ENCODE results near the gene GRIA1. TPM values are rescaled to one million over a fixed set of nuclear protein-coding genes. Genes with fewer than 3 reads are reported as not detected.

Gene GRIA1
- total and polyA plus RNA-seq, 10 of the 15 experiments (the other 5 are each of a cell fraction or from before 2014, with no cell fraction given): 0.04 to 0.18 (median 0.04) TPM; not detected in 7

GRCh38 chr5:153605386-153605785, 114.9 kb downstream of the GRIA1 start (continued):
- TF ChIP-seq, protein P1, sequence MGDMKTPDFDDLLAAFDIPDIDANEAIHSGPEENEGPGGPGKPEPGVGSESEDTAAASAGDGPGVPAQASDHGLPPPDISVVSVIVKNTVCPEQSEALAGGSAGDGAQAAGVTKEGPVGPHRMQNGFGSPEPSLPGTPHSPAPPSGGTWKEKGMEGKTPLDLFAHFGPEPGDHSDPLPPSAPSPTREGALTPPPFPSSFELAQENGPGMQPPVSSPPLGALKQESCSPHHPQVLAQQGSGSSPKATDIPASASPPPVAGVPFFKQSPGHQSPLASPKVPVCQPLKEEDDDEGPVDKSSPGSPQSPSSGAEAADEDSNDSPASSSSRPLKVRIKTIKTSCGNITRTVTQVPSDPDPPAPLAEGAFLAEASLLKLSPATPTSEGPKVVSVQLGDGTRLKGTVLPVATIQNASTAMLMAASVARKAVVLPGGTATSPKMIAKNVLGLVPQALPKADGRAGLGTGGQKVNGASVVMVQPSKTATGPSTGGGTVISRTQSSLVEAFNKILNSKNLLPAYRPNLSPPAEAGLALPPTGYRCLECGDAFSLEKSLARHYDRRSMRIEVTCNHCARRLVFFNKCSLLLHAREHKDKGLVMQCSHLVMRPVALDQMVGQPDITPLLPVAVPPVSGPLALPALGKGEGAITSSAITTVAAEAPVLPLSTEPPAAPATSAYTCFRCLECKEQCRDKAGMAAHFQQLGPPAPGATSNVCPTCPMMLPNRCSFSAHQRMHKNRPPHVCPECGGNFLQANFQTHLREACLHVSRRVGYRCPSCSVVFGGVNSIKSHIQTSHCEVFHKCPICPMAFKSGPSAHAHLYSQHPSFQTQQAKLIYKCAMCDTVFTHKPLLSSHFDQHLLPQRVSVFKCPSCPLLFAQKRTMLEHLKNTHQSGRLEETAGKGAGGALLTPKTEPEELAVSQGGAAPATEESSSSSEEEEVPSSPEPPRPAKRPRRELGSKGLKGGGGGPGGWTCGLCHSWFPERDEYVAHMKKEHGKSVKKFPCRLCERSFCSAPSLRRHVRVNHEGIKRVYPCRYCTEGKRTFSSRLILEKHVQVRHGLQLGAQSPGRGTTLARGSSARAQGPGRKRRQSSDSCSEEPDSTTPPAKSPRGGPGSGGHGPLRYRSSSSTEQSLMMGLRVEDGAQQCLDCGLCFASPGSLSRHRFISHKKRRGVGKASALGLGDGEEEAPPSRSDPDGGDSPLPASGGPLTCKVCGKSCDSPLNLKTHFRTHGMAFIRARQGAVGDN (IDR thresholded peaks at IDR 0.05): no peak

GRCh38 chr5:153610009-153610408, 119.5 kb downstream of the GRIA1 start:
- no peaks in the 10 kb centered on the region for H4K20me1 ChIP-seq (ENCODE audit: control insufficient read depth, insufficient read depth)
- no peaks in the 10 kb centered on the region for H3K27me3 ChIP-seq (replicated peaks in 1 of 2; ENCODE audit: control insufficient read depth in 2 of 2, insufficient read depth in 2 of 2, low read length in 1 of 2)
- in situ Hi-C loops (cut with MboI): no loop called here
- no peak overlapping the region for H3K4me2 ChIP-seq (ENCODE audit: control insufficient read depth, insufficient read depth)
- no peak for ATAC-seq
- no peaks in the 10 kb centered on the region for H3K79me2 ChIP-seq (ENCODE audit: control insufficient read depth, insufficient read depth, low read length)
- no peaks in the 10 kb centered on the region for H3K36me3 ChIP-seq (ENCODE audit: control insufficient read depth in 2 of 2, insufficient read depth in 2 of 2, low read length in 1 of 2)
- H3K9me3 ChIP-seq (replicated peaks; ENCODE audit: control insufficient read depth, insufficient read depth, low read length): no peaks in the 10 kb centered on the region
- H3K4me1 ChIP-seq (ENCODE audit: control insufficient read depth, insufficient read depth, low read length): no peaks in the 10 kb centered on the region
- FAIRE-seq: no peak
- no peak for DNase-seq (ENCODE audit: low read depth, low spot score)
- ChIA-PET POLR2A (interaction anchor here (0.6 kb wide), 1 partner anchor 1151 kb away, joined by 7 read pairs; no protein-coding TSS in a partner anchor), CTCF (interaction anchor here (0.8 to 1.4 kb wide), 2 partner anchors 12 to 21 kb away, joined by 3 to 5 read pairs; no protein-coding TSS in a partner anchor), RAD21 (ENCODE audit: unreplicated experiment) (no interaction called here), SMC1A (ENCODE audit: uncharacterized antibody, unreplicated experiment) (interaction anchor here (1.6 kb wide), 1 partner anchor 24 kb away, joined by 4 read pairs; no protein-coding TSS in a partner anchor)
- H2AFZ ChIP-seq (ENCODE audit: control insufficient read depth, low read depth, low read length): no peak overlapping the region
- no peak overlapping the region for H3K4me3 ChIP-seq
- no peak overlapping the region for H3K27ac ChIP-seq (ENCODE audit: control insufficient read depth, insufficient read depth)
- BruUV-seq (replicated peaks): no TSS peak
- no peak overlapping the region for H3K9ac ChIP-seq (ENCODE audit: control insufficient read depth, insufficient read depth, low read length)
- intact Hi-C loops (cut with micrococcal nuclease; ENCODE audit: unreplicated experiment): no loop called here
- TF ChIP-seq RCOR1 (conservative IDR thresholded peaks at IDR 0.05; ENCODE audit: low read depth, low read length): no peak
- TF ChIP-seq, protein P2, sequence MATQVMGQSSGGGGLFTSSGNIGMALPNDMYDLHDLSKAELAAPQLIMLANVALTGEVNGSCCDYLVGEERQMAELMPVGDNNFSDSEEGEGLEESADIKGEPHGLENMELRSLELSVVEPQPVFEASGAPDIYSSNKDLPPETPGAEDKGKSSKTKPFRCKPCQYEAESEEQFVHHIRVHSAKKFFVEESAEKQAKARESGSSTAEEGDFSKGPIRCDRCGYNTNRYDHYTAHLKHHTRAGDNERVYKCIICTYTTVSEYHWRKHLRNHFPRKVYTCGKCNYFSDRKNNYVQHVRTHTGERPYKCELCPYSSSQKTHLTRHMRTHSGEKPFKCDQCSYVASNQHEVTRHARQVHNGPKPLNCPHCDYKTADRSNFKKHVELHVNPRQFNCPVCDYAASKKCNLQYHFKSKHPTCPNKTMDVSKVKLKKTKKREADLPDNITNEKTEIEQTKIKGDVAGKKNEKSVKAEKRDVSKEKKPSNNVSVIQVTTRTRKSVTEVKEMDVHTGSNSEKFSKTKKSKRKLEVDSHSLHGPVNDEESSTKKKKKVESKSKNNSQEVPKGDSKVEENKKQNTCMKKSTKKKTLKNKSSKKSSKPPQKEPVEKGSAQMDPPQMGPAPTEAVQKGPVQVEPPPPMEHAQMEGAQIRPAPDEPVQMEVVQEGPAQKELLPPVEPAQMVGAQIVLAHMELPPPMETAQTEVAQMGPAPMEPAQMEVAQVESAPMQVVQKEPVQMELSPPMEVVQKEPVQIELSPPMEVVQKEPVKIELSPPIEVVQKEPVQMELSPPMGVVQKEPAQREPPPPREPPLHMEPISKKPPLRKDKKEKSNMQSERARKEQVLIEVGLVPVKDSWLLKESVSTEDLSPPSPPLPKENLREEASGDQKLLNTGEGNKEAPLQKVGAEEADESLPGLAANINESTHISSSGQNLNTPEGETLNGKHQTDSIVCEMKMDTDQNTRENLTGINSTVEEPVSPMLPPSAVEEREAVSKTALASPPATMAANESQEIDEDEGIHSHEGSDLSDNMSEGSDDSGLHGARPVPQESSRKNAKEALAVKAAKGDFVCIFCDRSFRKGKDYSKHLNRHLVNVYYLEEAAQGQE (IDR thresholded peaks at IDR 0.05; ENCODE audit: low read depth, low read length): no peak
- no peak for TF ChIP-seq MYB (IDR thresholded peaks at IDR 0.05; ENCODE audit: borderline replicate concordance, low read depth, low read length)
- TF ChIP-seq FOXK2 (IDR thresholded peaks at IDR 0.05): no peak
- no peak for TF ChIP-seq ZBTB11 (CRISPR knock-in tag; IDR thresholded peaks at IDR 0.05)
- TF ChIP-seq RAD51 (IDR thresholded peaks at IDR 0.05): no peak
- no peak for TF ChIP-seq FOXM1 (IDR thresholded peaks at IDR 0.05; ENCODE audit: low read depth, low read length)
- TF ChIP-seq TCF7 (IDR thresholded peaks at IDR 0.05; ENCODE audit: borderline replicate concordance): no peak
- TF ChIP-seq, protein P3, sequence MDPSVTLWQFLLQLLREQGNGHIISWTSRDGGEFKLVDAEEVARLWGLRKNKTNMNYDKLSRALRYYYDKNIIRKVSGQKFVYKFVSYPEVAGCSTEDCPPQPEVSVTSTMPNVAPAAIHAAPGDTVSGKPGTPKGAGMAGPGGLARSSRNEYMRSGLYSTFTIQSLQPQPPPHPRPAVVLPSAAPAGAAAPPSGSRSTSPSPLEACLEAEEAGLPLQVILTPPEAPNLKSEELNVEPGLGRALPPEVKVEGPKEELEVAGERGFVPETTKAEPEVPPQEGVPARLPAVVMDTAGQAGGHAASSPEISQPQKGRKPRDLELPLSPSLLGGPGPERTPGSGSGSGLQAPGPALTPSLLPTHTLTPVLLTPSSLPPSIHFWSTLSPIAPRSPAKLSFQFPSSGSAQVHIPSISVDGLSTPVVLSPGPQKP (IDR thresholded peaks at IDR 0.05; ENCODE audit: low read depth, low read length): no peak
- no peak for TF ChIP-seq RFX5 (IDR thresholded peaks at IDR 0.05; ENCODE audit: low read depth, low read length)

Data from GM12878 (cell line).